ENCODE measurements around the gene VSTM5.

- TF ChIP-seq CTCF (IDR thresholded peaks at IDR 0.05; ENCODE audit: control extremely low read depth in 1 of 3, insufficient read depth in 1 of 3, low read depth in 1 of 3, low read length in 3 of 3) (no peak), KDM4A (IDR thresholded peaks at IDR 0.05; ENCODE audit: low read depth, low read length, severe bottlenecking) (no peak), HDAC6 (IDR thresholded peaks at IDR 0.05; ENCODE audit: low read depth, low read length) (no peak), EZH2 (IDR thresholded peaks at IDR 0.05; ENCODE audit: low read depth, low read length, severe bottlenecking) (no peak), RAD21 (IDR thresholded peaks at IDR 0.05 in 1 of 2, conservative IDR thresholded peaks at IDR 0.05 in 1 of 2; ENCODE audit: low read depth in 2 of 2, low read length in 2 of 2) (no peak)
These were observed 80.3 kb downstream of the VSTM5 start for GRCh38 chr11:93770160-93770559.
